Measurements from ENCODE around the gene MRPS30. TPM values are rescaled to one million over a fixed set of nuclear protein-coding genes. Genes with fewer than 3 reads are reported as not detected.
"Not testable (repeated sequence)": the region's sequence is repeated elsewhere in the genome, so short reads cannot be mapped to it uniquely, and the experiment has no call there.

The MRPS30 gene
- total RNA-seq, 2 donors from 2014 or later: 48.6 to 68.0 TPM

DNA sequence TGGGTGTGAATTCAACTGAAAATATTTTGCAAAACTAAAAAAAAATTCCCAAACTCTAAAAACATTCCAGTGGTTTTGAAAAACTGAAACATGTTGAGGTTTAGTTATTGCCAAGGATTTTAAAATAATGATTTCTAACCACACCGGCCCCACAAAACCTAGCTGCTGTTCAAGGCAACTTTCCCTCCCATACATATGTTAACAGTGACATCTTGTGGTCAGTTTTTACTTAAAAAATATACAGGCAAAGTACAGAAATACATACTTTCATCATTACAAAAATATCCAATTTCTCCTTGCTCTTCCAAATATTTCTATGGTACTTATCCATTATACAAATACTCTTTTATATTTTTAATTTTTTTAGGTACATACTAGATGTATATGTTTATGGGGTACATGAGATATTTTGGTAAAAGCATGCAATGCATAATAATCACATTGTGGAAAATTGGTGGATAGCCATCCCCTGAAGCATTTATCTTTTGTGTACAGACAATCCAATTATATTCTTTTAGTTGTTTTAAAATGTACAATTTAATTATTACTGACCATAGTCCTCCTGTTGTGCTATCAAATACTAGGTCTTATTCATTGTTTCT lies 34.4 kb upstream of the MRPS30 start:
- Histone ChIP-seq H3K36me3 (no peaks in the 10 kb centered on the region), H3K4me3 (no peak overlapping the region), H3K27ac (no peak overlapping the region), H3K27me3 (replicated peaks; ENCODE audit: insufficient read depth) (no peaks in the 10 kb centered on the region), H3K9me3 (no peaks in the 10 kb centered on the region), H3K4me1 (ENCODE audit: control insufficient read depth in 1 of 2, low read depth in 2 of 2) (no peaks in the 10 kb centered on the region)
- peak; percentile 44 for TF ChIP-seq CTCF (IDR thresholded peaks at IDR 0.05)
- no peak for DNase-seq (ENCODE audit: low spot score)
- ATAC-seq (ENCODE audit: insufficient number of reproducible peaks, low FRiP score, low read depth): peak; percentile 50

DNA sequence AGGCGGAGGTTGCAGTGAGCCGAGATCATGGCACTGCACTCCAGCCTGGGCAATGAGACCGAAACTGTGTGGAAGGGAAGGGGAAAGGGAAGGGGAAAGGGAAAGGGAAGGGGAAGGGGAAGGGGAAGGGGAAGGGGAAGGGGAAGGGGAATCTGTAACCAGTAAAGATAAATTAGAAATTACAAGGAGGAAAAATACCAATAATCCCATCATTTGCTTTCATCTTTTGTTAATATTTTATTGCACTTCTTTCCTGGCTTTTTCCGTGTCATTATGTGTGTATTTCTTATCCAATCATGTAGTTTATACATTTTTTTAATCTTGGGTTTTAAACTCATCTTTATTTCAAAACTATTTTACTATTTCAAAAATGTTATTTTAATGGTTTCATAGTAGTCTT lies 29.6 kb upstream of the MRPS30 start:
- no peaks in the 10 kb centered on the region for H3K27me3 ChIP-seq (replicated peaks; ENCODE audit: insufficient read depth)
- TF ChIP-seq CTCF (IDR thresholded peaks at IDR 0.05): no peak
- no peaks in the 10 kb centered on the region for H3K36me3 ChIP-seq
- H3K4me1 ChIP-seq (ENCODE audit: control insufficient read depth in 1 of 2, low read depth in 2 of 2): no peaks in the 10 kb centered on the region
- no peak for DNase-seq (ENCODE audit: low spot score)
- no peak overlapping the region for H3K4me3 ChIP-seq
- ATAC-seq (ENCODE audit: insufficient number of reproducible peaks, low FRiP score, low read depth): no peak
- H3K27ac ChIP-seq: no peak overlapping the region
- H3K9me3 ChIP-seq: no peaks in the 10 kb centered on the region

DNA sequence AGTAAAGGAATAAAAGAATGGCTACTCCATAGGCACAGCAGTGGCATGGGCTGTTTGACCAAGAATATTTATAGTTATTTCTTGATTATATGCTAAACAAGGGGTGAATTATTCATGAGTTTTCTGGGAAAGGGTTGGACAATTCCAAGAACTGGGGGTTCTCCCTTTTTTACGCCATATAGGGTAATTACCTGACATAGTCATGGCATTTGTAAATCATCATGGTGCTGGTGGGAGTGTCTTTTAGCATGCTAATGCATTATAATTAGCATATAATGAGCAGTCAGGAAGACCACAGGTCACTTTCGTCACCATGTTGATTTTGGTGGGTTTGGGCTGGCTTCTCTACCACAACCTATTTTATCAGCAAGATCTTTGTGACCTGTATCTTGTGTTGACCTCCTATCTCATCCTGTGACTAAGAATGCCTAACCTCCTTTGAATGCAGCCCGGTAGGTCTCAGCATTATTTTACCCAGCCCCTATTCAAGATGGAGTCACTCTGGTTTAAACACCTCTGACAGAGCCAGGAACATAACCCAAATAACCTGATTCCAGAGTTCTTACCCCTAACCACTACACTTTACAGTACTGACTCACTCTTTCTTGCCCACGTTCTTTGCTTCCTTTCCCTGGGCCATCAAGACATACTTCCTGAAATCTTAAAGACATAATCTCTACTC lies 25.0 kb upstream of the MRPS30 start:
- Histone ChIP-seq H3K4me1 (ENCODE audit: control insufficient read depth in 1 of 2, low read depth in 2 of 2) (peaks cover under 1% of the 10 kb centered on the region in 2 donors), H3K27ac (no peak overlapping the region), H3K36me3 (no peaks in the 10 kb centered on the region), H3K4me3 (no peak overlapping the region), H3K27me3 (replicated peaks; ENCODE audit: insufficient read depth) (no peaks in the 10 kb centered on the region), H3K9me3 (no peaks in the 10 kb centered on the region)
- no peak for TF ChIP-seq CTCF (IDR thresholded peaks at IDR 0.05)
- ATAC-seq (ENCODE audit: insufficient number of reproducible peaks, low FRiP score, low read depth): no peak
- DNase-seq (ENCODE audit: low spot score): no peak

DNA sequence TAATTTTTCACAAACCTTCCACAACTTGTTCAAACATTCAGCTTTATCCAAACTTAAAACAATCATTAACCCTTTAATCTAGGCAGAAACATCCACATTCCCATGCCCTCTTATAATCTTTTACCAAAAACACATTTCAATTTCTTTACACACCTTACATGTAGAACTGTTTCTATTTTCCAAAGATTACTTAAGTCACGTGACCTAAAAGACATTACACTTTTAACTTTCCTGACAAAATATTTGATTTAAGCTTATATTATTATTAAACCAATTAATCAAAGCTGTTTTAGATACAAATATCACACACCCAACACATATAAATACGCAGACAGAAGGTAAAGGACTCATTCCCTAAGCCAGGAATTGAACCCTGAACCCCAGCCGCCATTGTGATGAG lies 21.0 kb upstream of the MRPS30 start:
- no peak for DNase-seq (ENCODE audit: low spot score)
- Histone ChIP-seq H3K27me3 (replicated peaks; ENCODE audit: insufficient read depth) (no peaks in the 10 kb centered on the region), H3K4me3 (no peak overlapping the region), H3K27ac (no peak overlapping the region), H3K36me3 (no peaks in the 10 kb centered on the region), H3K9me3 (no peaks in the 10 kb centered on the region), H3K4me1 (ENCODE audit: control insufficient read depth in 1 of 2, low read depth in 2 of 2) (peaks cover 4 to 14% of the 10 kb centered on the region in 2 donors)
- no peak for TF ChIP-seq CTCF (IDR thresholded peaks at IDR 0.05)
- no peak for ATAC-seq (ENCODE audit: insufficient number of reproducible peaks, low FRiP score, low read depth)

DNA sequence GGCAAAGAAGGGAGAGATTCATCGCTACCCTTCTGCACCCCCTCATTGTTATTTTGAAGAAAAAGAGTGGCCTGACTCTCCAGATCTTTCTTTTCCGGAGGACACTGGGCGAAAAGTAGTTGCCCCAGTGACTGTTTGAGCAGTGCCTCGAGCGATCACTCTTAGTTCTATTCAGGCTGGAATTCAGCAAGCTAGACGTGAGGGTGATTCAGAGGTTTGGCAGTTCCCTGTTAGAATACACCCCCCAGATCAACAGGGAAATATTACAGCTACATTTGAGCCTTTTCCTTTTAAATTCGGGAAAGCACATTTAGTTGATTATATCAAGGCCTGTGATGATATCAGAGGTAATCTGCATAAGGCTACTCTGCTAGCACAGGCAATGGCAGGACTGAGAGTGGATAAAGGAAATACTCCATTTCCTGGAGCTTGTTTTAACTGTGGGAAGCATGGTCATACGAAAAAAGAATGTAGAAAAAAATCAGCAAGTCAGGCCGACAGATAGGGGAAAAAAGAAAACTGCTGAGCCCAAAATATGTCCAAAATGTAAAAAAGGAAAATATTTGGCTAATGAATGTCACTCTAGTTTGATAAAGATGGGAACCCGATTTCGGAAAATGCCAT lies 19.3 kb upstream of the MRPS30 start:
- ATAC-seq (ENCODE audit: insufficient number of reproducible peaks, low FRiP score, low read depth): not testable (repeated sequence)
- peaks cover 4 to 14% of the 10 kb centered on the region in 2 donors for H3K4me1 ChIP-seq (ENCODE audit: control insufficient read depth in 1 of 2, low read depth in 2 of 2)

DNA sequence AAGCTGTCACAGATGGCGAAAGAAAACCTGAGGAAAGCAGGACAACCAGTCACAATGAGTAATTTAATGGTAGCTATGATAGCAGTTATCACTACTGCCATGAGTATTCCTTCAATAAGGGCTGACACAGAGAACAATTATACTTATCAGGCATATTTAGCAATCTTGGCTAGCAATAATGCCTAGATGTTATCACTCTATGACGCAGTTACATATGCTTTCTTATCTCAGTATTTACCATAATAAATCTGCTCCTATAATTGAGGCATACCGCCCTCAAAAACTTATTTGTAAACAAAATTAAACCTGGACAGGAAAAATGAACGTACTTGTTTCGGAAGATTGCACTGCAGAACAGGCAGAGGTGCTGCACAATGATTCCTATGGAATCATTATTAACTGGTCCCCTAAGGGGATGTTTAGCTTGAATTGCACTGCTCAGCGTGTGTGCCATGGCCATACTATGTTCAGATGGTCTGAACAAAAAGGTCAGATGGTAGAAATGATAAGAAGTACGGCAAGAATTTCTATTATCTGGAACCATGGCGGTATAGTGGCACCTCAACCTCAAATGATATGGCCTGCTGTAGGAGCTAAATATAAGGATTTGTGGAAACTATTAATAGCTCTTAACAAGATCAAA lies 16.6 kb upstream of the MRPS30 start:
- H3K27me3 ChIP-seq (replicated peaks; ENCODE audit: insufficient read depth); H3K9me3 ChIP-seq; ATAC-seq (ENCODE audit: insufficient number of reproducible peaks, low FRiP score, low read depth); DNase-seq (ENCODE audit: low spot score); H3K36me3 ChIP-seq; H3K4me3 ChIP-seq; H3K27ac ChIP-seq: not testable (repeated sequence)
- H3K4me1 ChIP-seq (ENCODE audit: control insufficient read depth in 1 of 2, low read depth in 2 of 2): peaks cover 4 to 14% of the 10 kb centered on the region in 2 donors

More for the DNA sequence above, 19.3 kb upstream of the MRPS30 start:
- Histone ChIP-seq H3K4me3 (peak overlapping the region; percentile 36), H3K27ac (peak overlapping the region; percentile 39 to 62)
- H3K27me3 ChIP-seq (replicated peaks; ENCODE audit: insufficient read depth); DNase-seq (ENCODE audit: low spot score); H3K36me3 ChIP-seq; H3K9me3 ChIP-seq: not testable (repeated sequence)
